LHCN-M2 (cell line): ENCODE data around the gene HRK. TPM values are rescaled to one million over a fixed set of nuclear protein-coding genes. Genes with fewer than 3 reads are reported as not detected.
A peak's percentile ranks its signal among the peaks of the same experiment; 100 is the strongest.

Experiments used
- DNase-seq: peaks from one replicate; pipeline ENCODE4 v3.0.0-alpha.2; 2012; ENCODE audit warnings: low read depth
- polyA plus RNA-seq: library from polyadenylated mRNA; unstranded; fragments of >200 nt; gene quantifications from one replicate; pipeline ENCODE4 v1.2.1, GENCODE V29; 2012; ENCODE audit warnings: missing spikeins
- total RNA-seq: library from RNA; depleted of rRNA; stranded (reverse); fragments of >200 nt; gene quantifications from 2 replicates; pipeline ENCODE4 v1.2.3, GENCODE V29; 2014; rRNA removed

Gene HRK
- total RNA-seq, result not detected in 2 replicates
- polyA plus RNA-seq, result 0.16 TPM

DNA sequence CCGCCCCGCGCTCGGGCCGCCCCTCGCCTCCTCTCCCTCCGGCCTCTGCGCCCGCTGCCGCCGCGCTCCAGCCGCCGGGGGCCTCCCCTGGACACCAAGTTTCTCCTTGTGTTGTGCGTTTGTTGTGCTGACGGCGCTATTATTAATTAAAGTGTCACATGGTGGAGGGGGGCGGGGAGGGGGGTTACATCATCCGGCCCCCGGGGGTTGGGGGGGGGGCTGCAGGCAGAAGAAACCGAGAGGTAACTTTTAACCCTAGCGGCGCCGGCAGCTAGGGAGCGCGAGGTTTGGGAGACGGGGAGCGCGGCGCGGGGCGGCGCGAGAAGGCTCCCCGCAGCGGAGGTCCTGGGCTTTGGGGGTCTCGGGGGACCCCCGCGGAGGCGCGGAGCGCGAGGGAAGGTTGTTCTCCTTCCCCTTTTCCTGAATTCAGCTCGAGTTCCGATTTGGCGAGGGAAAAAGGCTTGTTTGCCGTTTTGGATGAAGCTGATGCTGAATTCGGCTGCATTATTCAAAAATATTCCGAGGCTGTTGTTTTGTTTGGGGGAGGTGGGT lies at the start of gene HRK:
HRK (minus strand) TSS at position 117 of the 552 bp plus-strand sequence. CDS start 134 bp downstream, outside the sequence.
- DNase-seq, result no peak

DNA sequence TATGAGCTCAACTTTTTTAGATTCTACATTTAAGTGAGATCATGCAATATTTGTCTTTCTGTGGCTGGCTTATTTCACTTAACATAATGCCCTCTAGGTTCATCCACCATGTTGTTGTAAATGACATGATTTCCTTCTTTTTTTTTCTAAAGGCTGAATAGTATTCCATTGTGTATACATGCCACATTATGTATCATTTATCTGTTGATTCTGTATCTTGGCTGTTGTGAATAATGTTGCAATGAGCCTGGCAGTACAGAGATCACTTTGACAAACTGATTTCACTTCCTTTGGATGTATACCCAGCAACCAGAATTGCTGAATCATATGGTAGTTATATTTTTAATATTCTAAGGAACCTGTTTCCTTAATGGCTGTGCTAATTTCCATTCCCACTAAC lies 48.6 kb upstream of the HRK start:
- no peak for DNase-seq

DNA sequence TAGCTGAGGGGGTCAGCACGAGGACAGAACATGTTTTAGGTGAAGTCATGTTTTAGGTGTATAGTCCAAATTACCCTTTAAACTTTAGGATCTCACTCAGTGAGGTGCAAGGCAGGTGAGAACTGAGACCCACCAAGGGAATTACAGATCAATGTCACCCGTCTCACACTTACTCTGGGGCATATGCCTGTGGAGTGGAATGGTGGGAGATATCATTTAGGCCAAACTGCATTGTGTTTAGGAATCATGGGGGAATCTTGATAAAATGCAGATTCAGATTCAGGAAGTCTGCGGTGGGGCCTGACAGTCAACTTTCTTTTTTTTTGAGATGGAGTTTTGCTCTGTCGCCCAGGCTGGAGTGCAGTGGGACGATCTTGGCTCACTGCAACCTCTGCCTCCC lies 47.3 kb upstream of the HRK start:
- no peak for DNase-seq

DNA sequence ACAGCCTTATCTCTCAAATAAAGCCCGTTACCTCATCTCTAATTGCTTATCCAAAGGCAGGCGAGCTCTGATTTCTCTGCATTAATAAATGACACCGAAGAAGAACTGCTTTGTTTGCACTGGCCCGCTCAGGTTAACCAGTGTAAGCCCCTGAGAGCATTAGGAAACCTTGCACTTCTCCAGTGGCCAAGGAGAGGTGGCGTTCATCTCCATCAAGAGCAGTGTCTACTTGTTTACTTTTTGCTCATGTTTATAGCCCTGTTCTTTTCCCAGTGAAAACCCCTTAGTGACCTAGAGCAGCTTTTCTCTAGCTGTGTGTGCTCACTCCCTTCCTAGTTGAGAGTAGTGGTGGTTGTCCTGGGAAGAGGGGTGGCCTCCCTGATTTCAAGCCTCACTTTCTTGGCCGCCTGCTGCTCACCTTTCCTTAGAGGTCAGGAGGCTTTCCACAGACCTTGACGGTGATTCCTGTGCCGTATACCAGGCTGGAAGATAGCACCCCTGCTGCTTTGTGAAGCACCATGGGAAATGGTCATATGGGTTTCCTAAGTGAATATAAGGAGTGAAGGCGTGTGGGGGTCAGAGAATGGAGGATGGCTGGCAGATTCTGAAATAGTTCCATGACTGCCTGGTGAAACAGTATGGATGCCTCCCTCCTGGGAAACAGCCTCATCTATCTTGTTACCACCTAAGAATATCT lies 46.2 kb upstream of the HRK start:
- DNase-seq, result no peak

DNA sequence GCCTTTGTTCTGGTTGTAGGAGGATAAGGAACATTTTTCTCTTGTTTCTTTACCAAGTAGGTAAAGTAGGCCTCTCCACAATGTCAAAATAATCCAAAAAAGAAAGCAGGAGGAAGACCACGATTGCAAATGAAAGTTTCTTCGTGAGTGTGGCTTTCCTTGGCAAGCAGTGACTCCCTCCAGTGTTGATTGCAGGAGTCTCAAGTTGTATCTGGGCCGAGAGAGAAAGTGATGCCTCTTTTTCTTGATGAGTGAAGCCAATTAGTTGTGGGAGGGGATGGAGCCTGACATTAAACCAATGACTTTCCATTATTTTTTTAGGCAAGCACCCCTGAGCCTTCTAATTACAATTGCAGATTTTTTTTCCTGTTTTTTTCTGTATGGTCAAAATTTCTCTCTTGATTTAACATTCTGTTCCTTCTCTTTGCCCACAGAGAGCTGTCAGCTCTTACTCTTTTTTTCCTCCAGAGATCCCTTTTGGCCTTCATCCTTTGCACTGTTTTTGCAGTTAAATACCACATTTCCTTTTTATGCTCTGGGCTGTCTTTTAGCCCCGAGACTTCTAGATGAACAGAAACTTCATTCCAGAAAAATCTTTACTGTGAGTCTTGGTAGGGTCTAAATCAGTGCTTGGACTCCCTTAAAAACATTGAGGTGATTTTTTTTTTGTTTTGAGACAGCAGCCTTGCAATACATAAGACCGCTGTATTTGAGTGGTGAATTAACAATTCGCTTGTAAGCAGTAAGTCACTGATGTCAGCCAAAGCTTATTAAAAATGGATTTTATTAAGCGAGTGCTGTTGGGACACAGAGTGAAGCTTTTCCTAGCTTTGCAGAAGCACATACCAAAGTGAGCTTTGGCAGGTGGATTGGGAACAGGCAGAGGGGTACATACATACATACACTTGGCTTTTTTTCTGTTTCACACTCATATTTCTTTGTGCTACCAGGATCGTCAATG lies 45.3 kb upstream of the HRK start:
- no peak for DNase-seq

DNA sequence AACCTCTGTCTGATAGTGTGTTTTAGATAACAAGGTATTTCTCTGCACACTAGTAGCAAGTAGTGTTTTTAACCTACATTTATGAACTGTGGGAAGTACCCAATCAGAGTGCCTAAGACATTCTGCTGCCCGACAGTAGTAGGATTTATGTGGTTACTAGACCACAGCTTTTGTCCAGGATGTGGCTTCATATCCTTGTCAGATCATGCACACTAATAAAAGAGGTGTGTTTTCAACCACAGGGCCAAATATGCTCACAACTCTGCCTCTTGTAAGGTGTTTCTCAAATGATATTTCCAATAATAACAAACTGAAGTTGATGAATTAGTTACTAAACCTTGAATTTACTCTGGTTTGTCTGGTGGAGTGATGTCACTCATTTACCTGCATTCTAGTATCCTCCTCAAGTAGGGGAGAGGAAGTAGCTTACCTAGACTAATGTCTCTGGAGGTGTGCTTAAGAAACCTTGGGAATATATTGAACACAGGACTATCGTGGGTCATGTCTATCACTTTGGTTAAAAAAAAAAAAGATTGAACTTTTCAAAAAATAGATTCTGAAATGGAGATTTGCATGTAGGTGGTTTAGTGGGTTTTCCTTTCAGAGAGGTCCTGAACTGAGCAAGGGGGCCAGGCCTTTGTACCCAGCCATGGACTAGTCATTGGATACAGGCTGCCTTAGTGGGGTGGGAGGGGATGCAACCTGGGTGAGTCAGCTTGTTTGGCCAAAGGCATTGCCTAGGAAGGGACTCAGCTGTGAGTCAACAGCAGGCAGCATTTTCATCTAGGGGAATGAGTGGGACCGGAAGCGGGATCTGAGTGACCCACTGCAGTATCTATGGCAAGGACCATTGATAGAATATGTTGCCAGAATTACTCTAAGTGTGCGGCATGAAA lies 43.6 kb upstream of the HRK start:
- peak; percentile 87 for DNase-seq

DNA sequence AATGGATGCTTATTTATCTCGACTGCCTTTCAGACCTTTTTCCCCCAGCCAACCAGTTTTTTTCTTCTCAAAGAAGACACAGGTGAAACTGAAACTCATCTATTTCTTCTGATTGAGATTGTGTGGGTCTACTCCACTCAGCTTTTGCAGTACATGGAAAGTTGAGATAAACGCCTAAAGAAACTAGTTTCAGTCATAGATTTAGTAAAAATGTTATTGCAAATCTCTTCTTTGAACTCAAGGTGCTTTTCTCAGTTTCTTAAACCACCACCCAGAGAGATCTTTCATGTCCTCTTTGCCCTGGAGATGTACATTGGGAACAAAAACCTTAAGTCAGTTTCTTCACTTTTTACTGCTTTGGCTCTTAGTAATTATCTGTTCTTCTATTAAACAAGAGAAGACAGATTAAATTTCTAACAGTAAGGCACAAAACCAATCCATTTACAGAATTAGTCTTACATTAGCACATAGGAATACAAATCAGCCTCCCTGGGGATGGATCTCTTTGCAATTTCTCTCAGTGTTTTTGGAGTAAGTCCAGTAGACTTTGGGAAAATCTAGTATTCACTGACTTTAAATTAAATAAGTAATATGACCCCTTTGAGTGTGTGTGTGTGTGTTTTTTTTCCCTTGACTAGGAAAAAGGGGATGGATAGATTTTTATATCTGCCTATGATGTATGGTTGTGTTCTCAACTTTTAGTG lies 41.1 kb upstream of the HRK start:
- peak; percentile 58 for DNase-seq

DNA sequence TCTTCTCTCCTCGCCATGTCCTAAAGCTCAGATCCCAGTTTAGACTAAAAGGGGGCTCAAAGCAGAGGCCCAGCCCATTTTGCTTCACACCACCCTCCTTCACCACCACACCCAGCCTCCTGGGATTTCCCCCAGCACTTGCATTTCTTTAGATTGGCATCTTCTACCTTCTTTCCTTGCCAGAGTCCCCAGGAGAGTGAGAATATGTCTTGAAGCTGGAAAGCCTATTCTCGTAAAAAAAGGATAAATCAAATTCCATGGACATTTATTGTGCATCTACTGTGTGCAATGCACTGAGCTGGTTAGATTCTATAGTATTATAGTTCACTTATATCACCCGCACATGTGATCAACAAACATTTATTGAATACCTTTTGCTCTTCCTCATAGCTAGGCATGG lies 39.7 kb upstream of the HRK start:
- DNase-seq, result no peak

DNA sequence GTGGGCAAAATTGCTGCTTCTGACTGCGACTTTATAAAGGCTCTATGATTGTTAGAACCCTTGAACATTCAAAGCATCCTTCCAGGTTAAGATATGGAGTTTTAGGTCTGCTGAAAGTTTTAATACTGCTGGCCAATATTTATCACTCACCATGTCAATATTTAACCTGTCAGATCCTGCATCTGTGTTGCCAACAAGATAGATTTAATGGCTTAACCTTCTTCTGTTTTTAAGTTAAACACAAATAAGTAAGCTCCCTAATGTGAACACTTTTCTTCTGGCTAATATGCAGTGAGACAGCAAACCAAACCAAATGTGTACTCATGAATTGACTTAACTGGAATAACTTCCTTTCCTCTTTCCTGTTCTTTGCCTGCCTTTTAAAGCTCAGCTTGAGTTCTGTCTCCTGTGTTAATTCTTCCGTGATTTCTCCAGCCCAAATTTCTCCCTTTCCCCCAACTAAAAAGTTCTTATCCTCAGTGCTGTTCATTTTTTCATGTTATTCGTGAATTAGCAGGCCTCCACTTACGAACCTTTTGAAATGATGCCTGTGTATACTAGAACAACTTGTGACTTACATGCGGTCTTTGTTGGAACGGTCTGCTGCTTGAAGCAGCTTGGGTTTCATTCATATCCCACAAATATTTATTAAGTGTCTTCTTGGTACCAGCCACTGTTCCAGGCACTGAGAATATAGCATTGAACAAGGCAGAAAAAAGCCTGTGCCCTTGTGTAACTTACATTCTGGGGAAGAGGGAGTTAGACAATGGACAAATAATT lies 38.7 kb upstream of the HRK start:
- no peak for DNase-seq

DNA sequence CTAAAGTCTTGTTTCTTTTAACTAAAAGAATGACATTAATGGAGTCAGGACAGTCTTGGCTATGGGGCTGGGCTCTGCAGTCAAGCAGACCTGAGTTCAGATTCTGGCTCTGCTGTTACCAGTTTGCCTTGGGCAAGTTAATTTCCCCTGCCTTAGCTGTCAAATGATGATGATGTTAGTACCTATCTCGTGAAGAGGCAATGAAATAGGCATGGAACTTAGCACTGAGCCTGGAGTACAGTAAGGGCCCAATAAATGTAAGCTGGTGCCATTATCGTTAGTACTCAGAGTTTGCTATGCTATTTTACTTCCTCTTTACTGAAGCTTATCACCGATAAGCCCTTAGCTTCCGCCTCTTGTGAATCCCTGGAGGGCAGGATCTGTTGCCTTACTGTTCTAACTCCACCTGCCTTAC lies 38.0 kb upstream of the HRK start:
- DNase-seq, result no peak

DNA sequence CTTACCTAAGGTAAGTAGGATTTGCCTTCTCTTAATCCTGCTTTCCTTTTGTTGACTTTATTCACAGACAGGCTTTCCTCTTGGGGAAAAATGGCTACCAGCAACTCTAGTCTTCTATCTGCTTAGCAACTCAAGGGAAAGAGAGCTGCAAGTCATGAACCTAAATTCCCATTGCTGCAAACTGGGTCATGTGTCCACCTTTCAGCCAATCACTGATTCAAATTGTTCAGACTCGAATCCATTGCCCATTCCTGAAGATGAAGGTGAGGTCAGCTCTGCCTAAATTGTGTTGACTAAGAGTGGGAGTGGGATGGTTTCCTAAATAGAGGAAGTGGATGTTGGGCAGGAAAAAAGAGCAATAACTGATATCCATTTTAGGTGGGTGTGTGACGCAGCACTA lies 37.2 kb upstream of the HRK start:
- no peak for DNase-seq

DNA sequence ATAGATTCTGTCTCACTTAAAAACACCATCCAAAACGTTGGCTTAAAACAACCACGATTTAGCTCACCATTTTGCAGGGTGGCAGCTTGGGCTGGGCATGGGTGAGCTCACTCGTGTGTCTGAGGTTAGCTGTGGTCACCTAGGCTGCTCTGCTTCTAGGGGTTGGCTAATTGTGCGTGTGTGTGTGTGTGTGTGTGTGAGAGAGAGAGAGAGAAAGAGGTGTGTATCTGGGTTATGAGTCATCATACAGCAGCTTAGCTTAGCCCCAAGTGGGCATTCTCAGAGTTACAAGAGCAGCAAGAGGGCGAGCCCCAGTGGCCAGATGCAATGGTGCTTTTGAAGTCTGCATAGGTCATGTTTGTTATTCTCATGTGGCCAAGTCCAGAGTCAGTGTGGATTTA lies 35.5 kb upstream of the HRK start:
- peak; percentile 93 for DNase-seq

DNA sequence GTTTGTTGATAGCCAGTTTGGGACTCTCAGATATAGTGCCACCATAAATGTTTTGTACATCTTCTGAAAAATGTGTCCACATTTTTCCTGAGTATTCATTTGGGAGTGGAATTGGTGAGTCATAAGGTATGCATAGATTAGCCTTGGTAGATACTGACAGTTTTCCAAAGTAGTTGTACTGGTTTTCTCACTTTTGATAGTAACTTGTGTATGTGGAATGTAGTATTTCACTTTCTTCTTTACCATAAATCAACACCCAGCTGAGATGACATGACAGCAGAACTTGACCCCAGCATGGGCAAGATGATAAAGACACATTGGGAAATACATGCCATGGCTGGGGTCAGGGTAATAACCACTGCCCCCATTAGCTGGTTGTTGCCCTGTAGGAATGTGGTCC lies 34.9 kb upstream of the HRK start:
- DNase-seq, result peak; percentile 39

DNA sequence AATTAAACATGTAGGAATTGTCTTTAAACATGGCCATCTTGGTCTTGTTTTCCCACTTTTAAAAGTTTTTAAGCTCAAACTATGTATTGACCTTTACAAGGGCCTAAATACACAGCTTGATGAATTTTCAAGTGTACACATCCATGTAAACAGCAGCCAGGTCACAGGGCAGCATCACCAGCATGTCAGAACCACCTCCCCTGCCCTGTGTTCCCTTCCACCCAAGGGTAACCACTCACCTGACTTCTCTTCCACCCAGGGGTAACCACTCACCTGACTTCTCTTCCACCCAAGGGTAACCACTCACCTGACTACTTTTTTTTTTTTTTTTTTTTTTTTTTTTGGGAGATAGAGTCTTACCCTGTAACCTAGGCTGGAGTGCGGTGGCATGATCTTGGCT lies 34.1 kb upstream of the HRK start:
- DNase-seq, result no peak

DNA sequence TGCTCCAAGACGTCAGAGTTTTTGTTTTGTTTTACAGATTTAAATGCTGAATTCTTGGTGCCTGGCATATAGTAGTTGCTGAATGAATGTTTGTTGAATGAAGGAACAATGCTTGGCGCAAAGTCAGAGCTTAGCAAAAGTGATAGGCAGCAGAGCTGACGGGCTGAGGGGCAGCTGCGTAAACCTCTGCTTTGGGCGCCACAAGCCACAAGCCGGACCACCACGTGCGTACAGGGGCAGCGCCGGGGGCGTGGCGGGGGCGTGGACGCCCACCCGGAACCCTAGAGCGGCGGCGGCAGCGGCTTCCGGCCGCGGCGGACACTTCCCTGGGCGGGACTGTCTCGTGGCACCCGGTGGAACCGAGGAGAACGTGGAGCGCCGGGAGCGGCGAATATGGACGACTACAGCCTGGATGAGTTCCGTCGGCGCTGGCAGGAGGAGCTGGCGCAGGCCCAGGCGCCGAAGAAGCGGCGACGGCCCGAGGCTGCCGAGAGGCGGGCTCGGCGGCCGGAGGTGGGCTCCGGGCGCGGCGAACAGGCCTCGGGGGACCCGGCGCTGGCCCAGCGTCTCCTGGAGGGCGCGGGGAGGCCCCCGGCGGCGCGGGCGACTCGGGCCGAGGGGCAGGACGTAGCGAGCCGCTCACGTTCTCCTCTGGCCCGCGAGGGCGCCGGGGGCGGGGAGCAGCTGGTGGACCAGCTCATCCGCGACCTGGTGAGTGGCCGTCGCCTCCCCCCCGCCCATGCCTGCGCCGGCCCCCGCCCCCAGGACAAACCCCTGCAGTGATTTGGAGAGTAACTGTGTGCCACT lies 29.6 kb upstream of the HRK start, which contains the start of gene FBXW8:
FBXW8 (plus strand) TSS at position 306 of the 807 bp plus-strand sequence; CDS start at position 394, 88 bp downstream.
- peak; percentile 79 for DNase-seq

DNA sequence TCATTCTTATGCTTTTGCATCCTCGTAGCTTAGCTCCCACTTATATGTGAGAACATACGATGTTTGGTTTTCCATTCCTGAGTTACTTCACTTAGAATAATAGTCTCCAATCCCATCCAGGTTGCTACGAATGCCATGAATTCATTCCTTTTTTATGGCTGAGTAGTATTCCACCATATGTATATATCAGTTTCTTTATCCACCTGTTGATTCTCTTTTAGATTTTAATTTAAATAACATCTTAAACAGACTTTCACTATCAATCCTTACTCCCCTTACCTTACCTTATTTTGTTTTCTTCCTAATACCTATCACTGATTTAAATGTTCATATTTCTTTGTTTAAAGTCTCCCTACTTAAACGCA lies 29.0 kb upstream of the HRK start:
- DNase-seq, result no peak

DNA sequence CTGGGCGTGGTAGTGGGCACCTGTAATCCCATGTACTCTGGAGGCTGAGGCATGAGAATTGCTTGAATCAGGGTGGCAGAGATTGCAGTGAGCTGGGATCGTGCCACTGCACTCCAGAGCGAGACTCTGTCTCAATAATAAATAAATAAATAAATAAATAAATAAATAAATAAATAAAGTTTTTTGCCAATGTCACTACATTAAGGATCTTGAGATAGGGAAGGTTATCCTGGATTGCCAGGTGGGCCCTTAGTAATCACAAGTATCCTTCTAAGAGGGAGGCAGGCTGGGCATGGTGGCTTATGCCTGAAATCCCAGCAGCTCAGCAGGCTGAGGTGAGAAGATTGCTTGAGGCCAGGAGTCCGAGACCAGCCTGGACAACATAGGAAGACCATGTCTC lies 25.0 kb upstream of the HRK start:
- DNase-seq, result no peak

DNA sequence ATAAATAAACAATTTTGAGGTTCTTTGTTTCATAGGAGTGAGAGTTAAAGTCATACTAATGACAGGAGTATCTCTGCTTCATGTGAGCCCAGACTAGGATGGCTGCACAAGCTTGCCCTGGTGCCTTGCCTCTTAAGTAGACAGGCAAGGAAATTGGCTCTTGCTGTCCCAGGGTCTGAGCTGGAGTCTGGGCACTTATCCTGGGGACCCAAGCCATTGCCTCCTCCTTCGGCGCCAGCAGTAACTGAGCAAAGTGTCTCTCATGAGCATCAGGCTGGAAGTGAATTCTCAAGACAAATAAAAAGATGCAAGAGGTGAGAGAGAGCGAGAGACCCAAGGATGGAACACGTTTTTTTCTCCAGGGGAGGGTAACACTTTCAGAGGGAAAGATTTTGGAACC lies 22.6 kb upstream of the HRK start:
- no peak for DNase-seq

DNA sequence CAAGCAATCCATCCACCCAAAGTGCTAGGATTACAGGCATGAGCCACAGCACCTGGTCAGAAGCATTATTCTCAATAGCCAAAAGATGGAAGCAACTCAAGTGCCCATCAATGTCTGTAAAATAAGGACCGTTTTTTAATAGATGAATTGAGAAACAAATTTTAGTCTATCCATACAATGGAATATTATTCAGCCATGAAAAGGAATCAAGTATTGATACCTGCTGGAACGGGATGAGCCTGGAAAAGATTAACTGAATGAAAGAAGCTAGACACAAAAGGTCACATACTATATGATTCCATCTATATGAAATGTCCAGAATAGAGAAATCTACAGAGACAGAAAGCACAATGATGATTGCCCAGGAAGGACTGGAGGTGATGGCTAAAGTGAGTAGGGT lies 20.4 kb upstream of the HRK start:
- DNase-seq, result no peak
